NCI-H2171 (cell line): ENCODE data around the gene SYNE1.
"Not testable (repeated sequence)": the region's sequence is repeated elsewhere in the genome, so short reads cannot be mapped to it uniquely, and the experiment has no call there.

Source experiments
- DNase-seq: peaks from one replicate; lab custom pipeline; 2025; lab: John Stamatoyannopoulos, UW

Gene SYNE1

DNA sequence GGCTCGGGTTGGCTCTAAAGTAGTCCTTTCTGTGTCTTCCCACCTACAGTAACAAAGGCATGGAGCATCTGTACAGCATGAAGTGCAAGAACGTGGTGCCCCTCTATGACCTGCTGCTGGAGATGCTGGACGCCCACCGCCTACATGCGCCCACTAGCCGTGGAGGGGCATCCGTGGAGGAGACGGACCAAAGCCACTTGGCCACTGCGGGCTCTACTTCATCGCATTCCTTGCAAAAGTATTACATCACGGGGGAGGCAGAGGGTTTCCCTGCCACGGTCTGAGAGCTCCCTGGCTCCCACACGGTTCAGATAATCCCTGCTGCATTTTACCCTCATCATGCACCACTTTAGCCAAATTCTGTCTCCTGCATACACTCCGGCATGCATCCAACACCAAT is 538.5 kb downstream of the SYNE1 start:
- DNase-seq: no peak

- DNase-seq: peak; percentile 65
Observed at GRCh38 chr6:152096863-152097496, 540.2 kb downstream of the SYNE1 start.

GRCh38 chr6:152094992-152095592 is 542.1 kb downstream of the SYNE1 start:
- DNase-seq: no peak

GRCh38 chr6:152094276-152094675 is 542.9 kb downstream of the SYNE1 start:
- DNase-seq: no peak

- DNase-seq: no peak
Observed at GRCh38 chr6:152093711-152094110, 543.5 kb downstream of the SYNE1 start.

DNA sequence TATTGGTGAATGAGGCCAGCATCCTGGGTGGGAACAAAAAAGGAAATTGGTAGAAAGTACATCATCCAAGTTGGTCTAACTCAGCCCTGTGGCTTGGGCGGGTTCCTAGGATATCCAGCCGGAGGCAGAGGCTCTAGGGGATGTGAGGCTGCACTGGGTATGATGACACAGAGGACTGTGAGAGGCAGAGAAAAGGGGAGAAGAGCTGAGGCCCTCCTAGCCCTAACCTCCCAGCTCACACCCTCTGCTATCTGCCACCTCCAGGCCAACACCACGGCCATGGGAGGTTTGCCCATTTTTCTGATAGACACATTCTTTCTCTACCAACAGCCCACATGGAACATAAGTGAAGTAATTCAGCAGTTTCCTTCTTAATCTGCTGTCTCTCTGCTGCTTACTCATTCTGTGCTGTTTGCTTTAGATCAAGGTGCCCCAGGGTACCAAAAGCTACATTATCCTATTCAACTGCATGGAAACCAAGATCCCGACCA is 545.3 kb downstream of the SYNE1 start:
- DNase-seq: no peak

DNA sequence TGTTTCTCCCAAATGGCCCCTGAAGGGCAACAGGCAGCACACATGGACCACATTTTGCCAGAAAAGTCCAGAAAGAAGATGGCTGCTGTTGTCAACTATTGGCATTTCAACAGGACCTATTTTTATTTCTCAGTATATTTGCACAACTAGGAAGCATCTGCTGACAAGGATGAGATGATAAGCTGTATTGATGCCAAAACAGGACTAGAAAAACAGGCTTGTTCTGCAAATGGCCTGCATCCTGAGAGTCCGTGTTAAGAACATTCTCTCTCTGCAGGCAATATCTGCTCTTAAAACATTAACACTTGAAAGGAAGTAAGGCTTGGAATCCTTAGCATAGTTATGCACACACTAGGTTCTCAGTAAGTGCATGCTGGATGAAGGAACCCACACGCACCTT is 546.0 kb downstream of the SYNE1 start:
- no peak for DNase-seq

- DNase-seq: no peak
Observed at GRCh38 chr6:152089992-152090391, 547.2 kb downstream of the SYNE1 start.

- DNase-seq: no peak
Observed at GRCh38 chr6:152087701-152088100, 549.5 kb downstream of the SYNE1 start.

- DNase-seq: no peak
Observed at GRCh38 chr6:152087096-152087495, 550.1 kb downstream of the SYNE1 start.

- no peak for DNase-seq
Observed at GRCh38 chr6:152086223-152086873, 550.8 kb downstream of the SYNE1 start.

GRCh38 chr6:152085451-152085921 is 551.7 kb downstream of the SYNE1 start:
- no peak for DNase-seq

DNA sequence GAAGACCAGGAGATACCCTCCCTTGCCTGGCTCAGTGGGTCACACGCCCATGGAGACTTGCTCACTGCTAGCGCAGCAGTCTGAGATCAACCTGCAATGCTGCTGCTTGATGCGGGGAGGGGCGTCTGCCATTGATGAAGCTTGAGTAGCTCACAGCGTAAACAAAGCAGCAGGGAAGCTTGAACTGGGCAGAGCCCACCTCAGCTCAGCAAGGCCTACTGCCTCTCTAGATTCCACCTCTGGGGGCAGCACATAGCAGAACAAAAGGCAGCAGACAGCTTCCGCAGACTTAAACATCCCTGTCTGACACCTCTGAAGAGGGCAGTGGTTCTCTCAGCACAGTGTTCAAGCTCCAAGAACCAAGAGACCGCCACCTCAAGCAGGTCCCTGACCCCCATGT is 558.4 kb downstream of the SYNE1 start:
- DNase-seq: no peak

- DNase-seq: no peak
Observed at GRCh38 chr6:152078001-152078400, 559.2 kb downstream of the SYNE1 start.

GRCh38 chr6:152076242-152076641 is 560.9 kb downstream of the SYNE1 start:
- DNase-seq: not testable (repeated sequence)

DNA sequence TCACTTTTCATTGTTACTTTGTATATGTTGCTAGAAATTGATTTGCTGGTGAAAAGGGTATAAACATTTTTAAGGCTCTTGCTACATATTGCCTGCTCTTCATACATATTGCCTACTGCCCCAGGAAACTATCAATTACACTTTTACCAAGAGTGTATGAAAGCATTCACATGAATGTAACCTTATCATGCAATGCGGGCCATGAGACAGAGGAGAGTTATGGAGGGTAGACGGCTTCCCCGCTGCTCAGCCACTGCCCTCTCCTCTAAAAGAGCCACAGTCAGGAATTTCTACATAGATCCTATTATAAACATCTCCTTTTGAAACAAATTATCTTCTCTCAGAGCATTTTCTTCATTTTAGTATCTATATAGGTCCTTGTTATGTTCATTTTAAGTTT is 565.3 kb downstream of the SYNE1 start:
- DNase-seq: no peak
